Suprapubic skin (tissue), 4 donors: ENCODE measurements around the gene CNBD2.

ENCODE experiments used
- CTCF ChIP-seq, 2 donors: fragments of 200-600 bp in 1 of 2; fragments of 450-650 bp in 1 of 2; sonication (generic) in 1 of 2; IDR thresholded peaks; one replicate each; pipeline ENCODE4 v1.5.1; 2016 to 2019; ENCODE audit warnings: antibody characterized with exemption in 2 of 2, mild to moderate bottlenecking in 1 of 2, moderate library complexity in 1 of 2
- POLR2A ChIP-seq, 2 donors: fragments of 450-650 bp; IDR thresholded peaks; one replicate each; pipeline ENCODE4 v1.6.1; 2017; ENCODE audit warnings: antibody characterized with exemption in 2 of 2, mild to moderate bottlenecking in 2 of 2, moderate library complexity in 2 of 2
- POLR2AphosphoS5 ChIP-seq, 3 donors: sonication (generic); formaldehyde crosslinking; IDR thresholded peaks; one replicate each; pipeline ENCODE4 v1.6.1; 2017; ENCODE audit warnings: antibody characterized with exemption in 3 of 3

GRCh38 chr20:35974256-35974655, 5.9 kb downstream of the CNBD2 start:
- no peak for TF ChIP-seq CTCF (IDR thresholded peaks at IDR 0.05)
- TF ChIP-seq POLR2A (IDR thresholded peaks at IDR 0.05): no peak
- no peak for TF ChIP-seq POLR2AphosphoS5 (IDR thresholded peaks at IDR 0.05)
